ENCODE results near the gene PBRM1. TPM values are rescaled to one million over a fixed set of nuclear protein-coding genes. Genes with fewer than 3 reads are reported as not detected.
A peak's percentile ranks its signal among the peaks of the same experiment; 100 is the strongest.

Gene PBRM1
- total and polyA plus RNA-seq, 2 donors (not counting 3 experiments of a cell fraction or from before 2014, with no cell fraction given): 26.7 to 87.1 TPM

- Histone ChIP-seq H3K27me3 (ENCODE audit: control insufficient read depth in 2 of 2, insufficient read depth in 2 of 2, low read length in 2 of 2) (no peaks in the 10 kb centered on the region), H3K9ac (replicated peaks; ENCODE audit: extremely low read depth, insufficient read depth, low read length) (peak overlapping the region; percentile 90), H3K79me2 (ENCODE audit: control insufficient read depth, insufficient read depth, low read length) (peaks cover 48% of the 10 kb centered on the region), H3K9me1 (replicated peaks; ENCODE audit: control insufficient read depth, extremely low read depth, insufficient read depth, low read length) (no peaks in the 10 kb centered on the region), H4K20me1 (replicated peaks; ENCODE audit: control insufficient read depth, extremely low read depth, insufficient read depth, low read length) (no peaks in the 10 kb centered on the region), H3K36me3 (ENCODE audit: control insufficient read depth in 2 of 2, extremely low read depth in 1 of 2, insufficient read depth in 2 of 2, low read length in 2 of 2) (peaks cover 0 to 11% of the 10 kb centered on the region in 2 experiments), H3K27ac (ENCODE audit: insufficient read depth, low read depth, low read length) (peak overlapping the region; percentile 57), H3K9me3 (replicated peaks; ENCODE audit: control insufficient read depth, insufficient read depth, low read length) (no peaks in the 10 kb centered on the region), H3K4me1 (ENCODE audit: control insufficient read depth, extremely low read depth, insufficient read depth, low read length) (peaks cover 17% of the 10 kb centered on the region), H3K4me2 (ENCODE audit: insufficient read depth, low read length) (peak overlapping the region; percentile 89), H2AFZ (ENCODE audit: low read depth, low read length) (peak overlapping the region; percentile 100), H3K4me3 (replicated peaks in 1 of 3; ENCODE audit: insufficient read depth in 1 of 3, low read depth in 1 of 3, low read length in 3 of 3) (peak overlapping the region; percentile 62 to 94 (median 92))
- TF ChIP-seq EZH2 (IDR thresholded peaks at IDR 0.05; ENCODE audit: borderline replicate concordance, low read depth, low read length, severe bottlenecking): no peak
- no peak for TF ChIP-seq POLR2A (IDR thresholded peaks at IDR 0.05; ENCODE audit: low read depth, low read length)
- TF ChIP-seq GATA2 (IDR thresholded peaks at IDR 0.05; ENCODE audit: insufficient read depth, insufficient read length, low read depth, low read length): no peak
- TF ChIP-seq MAX (IDR thresholded peaks at IDR 0.05; ENCODE audit: insufficient read depth, insufficient read length): no peak
- TF ChIP-seq JUN (IDR thresholded peaks at IDR 0.05; ENCODE audit: borderline replicate concordance, insufficient read depth, insufficient read length, low read depth): no peak
- TF ChIP-seq POLR2AphosphoS5 (IDR thresholded peaks at IDR 0.05; ENCODE audit: insufficient read depth, low read depth, low read length): no peak
- POLR2A ChIA-PET: interaction anchor here (0.8 to 1.2 kb wide), 2 partner anchors 11 to 38 kb away, joined by 3 to 4 read pairs; no protein-coding TSS in a partner anchor
- dilution Hi-C loops (cut with MboI; ENCODE audit: extremely low pct_ligation_motif_present, low sequenced_read_pairs) (no loop called here), intact Hi-C loops (cut with micrococcal nuclease) (loop anchor here (2.0 kb wide), 1 partner anchor 18 kb away; the partner anchor contains the start of gene GNL3)
- FAIRE-seq: peak; percentile 78
- DNase-seq (ENCODE audit: low read depth, low spot score): peak; percentile 36
- CTCF ChIA-PET: interaction anchor here (1.2 kb wide), 1 partner anchor 12 kb away, joined by 3 read pairs; no protein-coding TSS in a partner anchor
- BruUV-seq (replicated peaks): TSS peak; percentile 35
Measured at GRCh38 chr3:52704611-52705437, 19.1 kb upstream of the PBRM1 start.

- Histone ChIP-seq H3K27ac (ENCODE audit: insufficient read depth, low read depth, low read length) (no peak overlapping the region), H4K20me1 (replicated peaks; ENCODE audit: control insufficient read depth, extremely low read depth, insufficient read depth, low read length) (no peaks in the 10 kb centered on the region), H2AFZ (ENCODE audit: low read depth, low read length) (no peak overlapping the region), H3K9me1 (replicated peaks; ENCODE audit: control insufficient read depth, extremely low read depth, insufficient read depth, low read length) (no peaks in the 10 kb centered on the region), H3K9me3 (replicated peaks; ENCODE audit: control insufficient read depth, insufficient read depth, low read length) (no peaks in the 10 kb centered on the region), H3K4me1 (ENCODE audit: control insufficient read depth, extremely low read depth, insufficient read depth, low read length) (peaks cover 17% of the 10 kb centered on the region), H3K9ac (replicated peaks; ENCODE audit: extremely low read depth, insufficient read depth, low read length) (no peak overlapping the region), H3K36me3 (ENCODE audit: control insufficient read depth in 2 of 2, extremely low read depth in 1 of 2, insufficient read depth in 2 of 2, low read length in 2 of 2) (peaks cover 0 to 10% of the 10 kb centered on the region in 2 experiments), H3K79me2 (ENCODE audit: control insufficient read depth, insufficient read depth, low read length) (peaks cover 48% of the 10 kb centered on the region), H3K27me3 (ENCODE audit: control insufficient read depth in 2 of 2, insufficient read depth in 2 of 2, low read length in 2 of 2) (no peaks in the 10 kb centered on the region), H3K4me2 (ENCODE audit: insufficient read depth, low read length) (no peak overlapping the region), H3K4me3 (replicated peaks in 1 of 3; ENCODE audit: insufficient read depth in 1 of 3, low read depth in 1 of 3, low read length in 3 of 3) (no peak overlapping the region)
- DNase-seq (ENCODE audit: low read depth, low spot score): no peak
- FAIRE-seq: no peak
- no peak for TF ChIP-seq MYC (IDR thresholded peaks at IDR 0.05; ENCODE audit: low read depth, low read length)
- no peak for TF ChIP-seq CTCF (IDR thresholded peaks at IDR 0.05; ENCODE audit: extremely low read depth in 1 of 2, insufficient read depth in 1 of 2, low read depth in 1 of 2, low read length in 2 of 2)
- TF ChIP-seq POLR2A (IDR thresholded peaks at IDR 0.05; ENCODE audit: low read depth, low read length): no peak
- no peak for TF ChIP-seq EZH2 (IDR thresholded peaks at IDR 0.05; ENCODE audit: borderline replicate concordance, low read depth, low read length, severe bottlenecking)
- TF ChIP-seq JUN (IDR thresholded peaks at IDR 0.05; ENCODE audit: borderline replicate concordance, insufficient read depth, insufficient read length, low read depth): no peak
- TF ChIP-seq GATA2 (IDR thresholded peaks at IDR 0.05; ENCODE audit: insufficient read depth, insufficient read length, low read depth, low read length): no peak
- TF ChIP-seq MAX (IDR thresholded peaks at IDR 0.05; ENCODE audit: insufficient read depth, insufficient read length): no peak
- no peak for TF ChIP-seq FOS (IDR thresholded peaks at IDR 0.05; ENCODE audit: borderline replicate concordance, insufficient read depth, low read length)
- no peak for TF ChIP-seq POLR2AphosphoS5 (IDR thresholded peaks at IDR 0.05; ENCODE audit: insufficient read depth, low read depth, low read length)
- CTCF ChIA-PET: no interaction called here
- no TSS peak for BruUV-seq (replicated peaks)
- dilution Hi-C loops (cut with MboI; ENCODE audit: extremely low pct_ligation_motif_present, low sequenced_read_pairs): no loop called here
- POLR2A ChIA-PET: no interaction called here
- intact Hi-C loops (cut with micrococcal nuclease): no loop called here
Measured at GRCh38 chr3:52703341-52703740, 17.6 kb upstream of the PBRM1 start.
